Measurements from ENCODE around the gene CLMN.

Gene CLMN

GRCh38 chr14:95282354-95282985, 37.2 kb downstream of the CLMN start:
- TF ChIP-seq, protein P1, sequence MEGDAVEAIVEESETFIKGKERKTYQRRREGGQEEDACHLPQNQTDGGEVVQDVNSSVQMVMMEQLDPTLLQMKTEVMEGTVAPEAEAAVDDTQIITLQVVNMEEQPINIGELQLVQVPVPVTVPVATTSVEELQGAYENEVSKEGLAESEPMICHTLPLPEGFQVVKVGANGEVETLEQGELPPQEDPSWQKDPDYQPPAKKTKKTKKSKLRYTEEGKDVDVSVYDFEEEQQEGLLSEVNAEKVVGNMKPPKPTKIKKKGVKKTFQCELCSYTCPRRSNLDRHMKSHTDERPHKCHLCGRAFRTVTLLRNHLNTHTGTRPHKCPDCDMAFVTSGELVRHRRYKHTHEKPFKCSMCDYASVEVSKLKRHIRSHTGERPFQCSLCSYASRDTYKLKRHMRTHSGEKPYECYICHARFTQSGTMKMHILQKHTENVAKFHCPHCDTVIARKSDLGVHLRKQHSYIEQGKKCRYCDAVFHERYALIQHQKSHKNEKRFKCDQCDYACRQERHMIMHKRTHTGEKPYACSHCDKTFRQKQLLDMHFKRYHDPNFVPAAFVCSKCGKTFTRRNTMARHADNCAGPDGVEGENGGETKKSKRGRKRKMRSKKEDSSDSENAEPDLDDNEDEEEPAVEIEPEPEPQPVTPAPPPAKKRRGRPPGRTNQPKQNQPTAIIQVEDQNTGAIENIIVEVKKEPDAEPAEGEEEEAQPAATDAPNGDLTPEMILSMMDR (IDR thresholded peaks at IDR 0.05; ENCODE audit: insufficient read depth, low read depth, low read length, missing control alignments): no peak
- no peak for DNase-seq (ENCODE audit: low read depth)
- no peak overlapping the region for H3K4me3 ChIP-seq (ENCODE audit: low read depth, low read length)

- no peak for DNase-seq (ENCODE audit: low read depth)
- TF ChIP-seq, protein P1 (IDR thresholded peaks at IDR 0.05; ENCODE audit: insufficient read depth, low read depth, low read length, missing control alignments): no peak
- no peak overlapping the region for H3K4me3 ChIP-seq (ENCODE audit: low read depth, low read length)
Observed at GRCh38 chr14:95281560-95282176, 38.0 kb downstream of the CLMN start.

DNA sequence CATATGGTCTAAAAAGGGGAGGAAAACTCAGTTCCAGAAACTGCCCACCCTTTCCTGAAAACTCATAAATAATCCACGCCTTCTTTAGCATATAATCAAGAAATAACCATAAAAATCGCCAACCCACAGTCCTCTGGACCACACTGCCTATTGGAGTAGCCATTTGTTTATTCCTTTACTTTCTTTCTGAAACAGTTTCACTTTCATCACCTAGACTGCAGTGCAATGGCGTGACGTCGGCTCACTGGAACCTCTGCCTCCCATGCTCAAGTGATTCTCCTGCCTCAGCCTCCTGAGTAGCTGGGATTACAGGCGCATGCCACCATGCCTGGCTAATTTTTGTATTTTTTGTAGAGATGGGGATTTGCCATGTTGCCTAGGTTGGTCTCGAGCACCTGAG, 44.2 kb downstream of the CLMN start:
- no peak overlapping the region for H3K4me3 ChIP-seq (ENCODE audit: low read depth, low read length)
- TF ChIP-seq, protein P1 (IDR thresholded peaks at IDR 0.05; ENCODE audit: insufficient read depth, low read depth, low read length, missing control alignments): no peak
- DNase-seq (ENCODE audit: low read depth): no peak

DNA sequence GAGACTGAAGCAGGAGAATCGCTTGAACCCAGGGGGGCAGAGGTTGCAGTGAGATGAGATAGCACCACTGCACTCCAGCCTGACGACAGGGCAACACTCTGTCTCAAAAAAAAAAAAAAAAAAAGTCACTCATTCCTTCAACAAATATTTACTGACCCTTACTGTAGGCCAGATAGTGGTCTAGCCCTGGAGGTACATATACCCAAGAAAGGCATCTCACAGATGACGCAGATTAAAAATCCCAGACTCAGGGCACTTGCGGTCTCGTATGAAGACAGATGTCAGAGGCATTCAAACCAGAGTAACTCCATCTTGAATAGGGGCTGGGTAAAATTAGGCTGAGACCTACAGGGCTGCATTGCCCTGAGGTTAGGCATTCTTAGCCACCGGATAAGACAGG, 44.8 kb downstream of the CLMN start:
- TF ChIP-seq, protein P1 (IDR thresholded peaks at IDR 0.05; ENCODE audit: insufficient read depth, low read depth, low read length, missing control alignments): no peak
- no peak for DNase-seq (ENCODE audit: low read depth)
- H3K4me3 ChIP-seq (ENCODE audit: low read depth, low read length): no peak overlapping the region

GRCh38 chr14:95274279-95274678, 45.4 kb downstream of the CLMN start:
- DNase-seq (ENCODE audit: low read depth): no peak
- TF ChIP-seq, protein P1 (IDR thresholded peaks at IDR 0.05; ENCODE audit: insufficient read depth, low read depth, low read length, missing control alignments): no peak
- H3K4me3 ChIP-seq (ENCODE audit: low read depth, low read length): no peak overlapping the region

DNA sequence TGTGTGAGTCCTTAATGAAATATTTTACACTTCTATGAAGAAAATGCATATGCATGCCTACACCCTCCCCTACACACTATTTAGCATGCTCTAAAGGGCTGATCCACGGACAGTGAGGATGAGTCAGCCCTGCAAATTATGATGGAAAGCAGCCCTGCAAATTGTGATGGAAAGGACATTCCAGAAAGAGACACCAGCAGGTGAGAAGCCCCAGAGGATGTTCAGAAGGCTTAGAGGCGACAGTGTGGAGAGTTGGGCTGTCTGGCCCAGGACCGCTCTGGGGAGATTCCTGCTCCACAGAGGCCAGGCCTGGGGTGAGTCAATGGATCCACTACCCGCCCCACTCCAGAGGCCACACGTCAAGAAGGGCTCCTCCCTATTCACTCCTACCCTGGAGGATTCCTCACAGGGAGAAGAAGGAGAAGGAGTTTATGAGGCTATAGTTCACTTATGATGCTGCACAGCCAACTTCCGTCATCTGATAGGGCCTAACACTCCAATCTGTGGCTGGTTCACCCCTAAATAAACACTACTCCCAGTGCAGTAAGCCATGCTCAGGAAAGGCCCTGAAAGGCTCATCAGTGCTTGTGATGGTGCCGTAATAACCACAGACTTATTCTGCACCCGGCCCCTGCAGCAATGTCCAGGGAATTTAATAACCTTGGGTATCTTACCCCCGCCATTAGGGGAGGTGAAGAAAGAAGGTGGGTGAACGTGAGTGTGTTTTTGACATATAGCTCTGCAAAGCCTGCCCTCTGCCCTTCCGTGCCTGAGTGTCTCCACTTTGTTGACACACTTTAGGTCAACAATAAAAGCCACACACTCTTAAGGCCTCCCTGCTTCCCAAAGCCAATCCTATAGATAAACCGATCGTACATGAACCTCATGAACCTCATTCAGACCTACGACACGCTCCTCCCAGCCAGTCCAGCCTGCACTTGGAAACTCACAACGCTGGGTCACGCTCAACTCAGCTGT, 46.4 kb downstream of the CLMN start:
- TF ChIP-seq, protein P1 (IDR thresholded peaks at IDR 0.05; ENCODE audit: insufficient read depth, low read depth, low read length, missing control alignments): no peak
- H3K4me3 ChIP-seq (ENCODE audit: low read depth, low read length): no peak overlapping the region
- no peak for DNase-seq (ENCODE audit: low read depth)
